ENCODE data around the gene PFN3. TPM values are rescaled to one million over a fixed set of nuclear protein-coding genes. Genes with fewer than 3 reads are reported as not detected.

PFN3 gene
- total RNA-seq, 2 donors from 2014 or later = not detected

DNA sequence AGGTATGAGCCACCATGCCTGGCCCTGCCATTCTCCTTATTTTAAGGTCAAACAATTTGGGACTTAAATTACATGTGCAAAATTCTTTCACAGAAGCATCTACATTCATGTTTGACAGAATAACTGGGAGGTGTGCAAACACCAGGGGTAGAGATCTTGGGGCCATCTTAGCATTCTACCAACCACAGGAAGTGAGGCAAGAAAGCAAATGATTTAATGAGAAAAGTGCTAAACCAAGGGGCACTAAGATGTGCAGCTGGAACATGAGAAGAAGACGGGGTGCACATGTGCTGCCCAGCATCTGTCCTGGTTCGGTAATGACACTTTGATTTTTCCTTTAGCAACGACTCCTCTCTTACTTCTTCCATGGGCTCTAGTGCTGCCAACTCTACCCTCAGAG is 10.1 kb upstream of the PFN3 start:
- no peak for ATAC-seq (ENCODE audit: insufficient number of reproducible peaks, low FRiP score, low read depth)
- H3K27ac ChIP-seq = no peak overlapping the region
- DNase-seq (ENCODE audit: low spot score) = no peak
- H3K4me1 ChIP-seq (ENCODE audit: control insufficient read depth in 1 of 2, low read depth in 2 of 2) = no peaks in the 10 kb centered on the region
- no peaks in the 10 kb centered on the region for H3K36me3 ChIP-seq
- no peaks in the 10 kb centered on the region for H3K9me3 ChIP-seq
- TF ChIP-seq, protein P1, sequence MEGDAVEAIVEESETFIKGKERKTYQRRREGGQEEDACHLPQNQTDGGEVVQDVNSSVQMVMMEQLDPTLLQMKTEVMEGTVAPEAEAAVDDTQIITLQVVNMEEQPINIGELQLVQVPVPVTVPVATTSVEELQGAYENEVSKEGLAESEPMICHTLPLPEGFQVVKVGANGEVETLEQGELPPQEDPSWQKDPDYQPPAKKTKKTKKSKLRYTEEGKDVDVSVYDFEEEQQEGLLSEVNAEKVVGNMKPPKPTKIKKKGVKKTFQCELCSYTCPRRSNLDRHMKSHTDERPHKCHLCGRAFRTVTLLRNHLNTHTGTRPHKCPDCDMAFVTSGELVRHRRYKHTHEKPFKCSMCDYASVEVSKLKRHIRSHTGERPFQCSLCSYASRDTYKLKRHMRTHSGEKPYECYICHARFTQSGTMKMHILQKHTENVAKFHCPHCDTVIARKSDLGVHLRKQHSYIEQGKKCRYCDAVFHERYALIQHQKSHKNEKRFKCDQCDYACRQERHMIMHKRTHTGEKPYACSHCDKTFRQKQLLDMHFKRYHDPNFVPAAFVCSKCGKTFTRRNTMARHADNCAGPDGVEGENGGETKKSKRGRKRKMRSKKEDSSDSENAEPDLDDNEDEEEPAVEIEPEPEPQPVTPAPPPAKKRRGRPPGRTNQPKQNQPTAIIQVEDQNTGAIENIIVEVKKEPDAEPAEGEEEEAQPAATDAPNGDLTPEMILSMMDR (IDR thresholded peaks at IDR 0.05) = no peak
- no peaks in the 10 kb centered on the region for H3K27me3 ChIP-seq (replicated peaks; ENCODE audit: insufficient read depth)
- H3K4me3 ChIP-seq = no peak overlapping the region

DNA sequence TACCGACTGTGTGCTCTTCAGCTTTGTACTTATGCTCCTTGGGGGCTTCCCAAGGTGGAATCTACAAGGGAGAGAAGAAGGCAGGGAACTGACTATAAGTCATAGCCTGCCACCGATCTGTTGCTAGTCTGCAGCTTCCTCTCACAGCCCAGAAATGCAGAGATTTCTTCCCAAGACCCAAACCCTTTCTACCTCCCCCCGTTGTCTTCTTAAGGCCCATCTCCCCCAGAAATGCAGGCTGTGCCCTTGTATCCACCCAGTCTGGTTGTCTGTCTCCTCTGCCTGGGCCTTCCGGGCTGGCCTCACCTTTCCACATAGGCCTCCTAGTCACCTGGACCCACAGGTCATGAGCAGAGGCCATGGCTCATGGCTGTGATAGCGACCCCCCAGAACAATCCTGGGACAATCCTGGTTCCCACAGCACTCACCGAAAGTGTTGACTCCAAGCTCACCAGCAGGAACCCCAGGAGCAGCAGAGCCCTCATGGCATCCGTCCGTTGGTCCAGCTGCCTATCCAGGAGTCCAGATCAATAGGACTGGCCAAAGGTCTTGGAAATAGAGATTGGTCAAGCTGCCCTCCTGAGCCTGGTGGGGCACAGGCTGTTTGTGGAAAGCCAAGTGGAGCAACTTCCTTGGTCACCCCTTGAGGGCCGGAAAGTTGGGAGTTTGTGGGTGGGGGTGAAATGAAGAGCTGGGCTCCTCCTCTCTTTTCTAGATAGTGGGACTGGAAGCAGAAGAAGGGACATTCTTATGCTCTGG is 8.8 kb upstream of the PFN3 start, which contains the start of gene F12:
Gene F12, minus strand, starts transcription at position 522 of the 759 bp plus-strand sequence. Its CDS starts 37 bp downstream, at position 485.
- DNase-seq (ENCODE audit: low spot score) (no peak), ATAC-seq (ENCODE audit: insufficient number of reproducible peaks, low FRiP score, low read depth) (no peak)
- no peak within 1 kb of the TSS for H3K4me3 ChIP-seq
- H3K9me3 ChIP-seq = no peaks in the 10 kb centered on the region
- TF ChIP-seq, protein P1 (IDR thresholded peaks at IDR 0.05) = no peak
- H3K36me3 ChIP-seq = no peaks in the 10 kb centered on the region
- no peaks in the 10 kb centered on the region for H3K27me3 ChIP-seq (replicated peaks; ENCODE audit: insufficient read depth)
- peaks cover 0 to 5% of the 10 kb centered on the region in 2 donors for H3K4me1 ChIP-seq (ENCODE audit: control insufficient read depth in 1 of 2, low read depth in 2 of 2)
- no peak within 1 kb of the TSS for H3K27ac ChIP-seq

GRCh38 chr5:177405805-177406204 is 5.3 kb upstream of the PFN3 start:
- DNase-seq (ENCODE audit: low spot score) (no peak), ATAC-seq (ENCODE audit: insufficient number of reproducible peaks, low FRiP score, low read depth) (no peak)
- peaks cover 15% of the 10 kb centered on the region for H3K27me3 ChIP-seq (replicated peaks; ENCODE audit: insufficient read depth)
- H3K9me3 ChIP-seq = no peaks in the 10 kb centered on the region
- H3K36me3 ChIP-seq = no peaks in the 10 kb centered on the region
- TF ChIP-seq, protein P1 (IDR thresholded peaks at IDR 0.05) = no peak
- H3K4me3 ChIP-seq = no peak overlapping the region
- peaks cover 17 to 27% of the 10 kb centered on the region in 2 donors for H3K4me1 ChIP-seq (ENCODE audit: control insufficient read depth in 1 of 2, low read depth in 2 of 2)
- H3K27ac ChIP-seq = no peak overlapping the region

- H3K4me1 ChIP-seq (ENCODE audit: control insufficient read depth in 1 of 2, low read depth in 2 of 2) = peaks cover 17 to 31% of the 10 kb centered on the region in 2 donors
- DNase-seq (ENCODE audit: low spot score) (no peak), ATAC-seq (ENCODE audit: insufficient number of reproducible peaks, low FRiP score, low read depth) (no peak)
- TF ChIP-seq, protein P1 (IDR thresholded peaks at IDR 0.05) = no peak
- H3K27me3 ChIP-seq (replicated peaks; ENCODE audit: insufficient read depth) = peaks cover 19% of the 10 kb centered on the region
- no peaks in the 10 kb centered on the region for H3K36me3 ChIP-seq
- H3K27ac ChIP-seq = no peak overlapping the region
- H3K9me3 ChIP-seq = no peaks in the 10 kb centered on the region
- no peak overlapping the region for H3K4me3 ChIP-seq
Measured at GRCh38 chr5:177405312-177405711, 4.9 kb upstream of the PFN3 start.

DNA sequence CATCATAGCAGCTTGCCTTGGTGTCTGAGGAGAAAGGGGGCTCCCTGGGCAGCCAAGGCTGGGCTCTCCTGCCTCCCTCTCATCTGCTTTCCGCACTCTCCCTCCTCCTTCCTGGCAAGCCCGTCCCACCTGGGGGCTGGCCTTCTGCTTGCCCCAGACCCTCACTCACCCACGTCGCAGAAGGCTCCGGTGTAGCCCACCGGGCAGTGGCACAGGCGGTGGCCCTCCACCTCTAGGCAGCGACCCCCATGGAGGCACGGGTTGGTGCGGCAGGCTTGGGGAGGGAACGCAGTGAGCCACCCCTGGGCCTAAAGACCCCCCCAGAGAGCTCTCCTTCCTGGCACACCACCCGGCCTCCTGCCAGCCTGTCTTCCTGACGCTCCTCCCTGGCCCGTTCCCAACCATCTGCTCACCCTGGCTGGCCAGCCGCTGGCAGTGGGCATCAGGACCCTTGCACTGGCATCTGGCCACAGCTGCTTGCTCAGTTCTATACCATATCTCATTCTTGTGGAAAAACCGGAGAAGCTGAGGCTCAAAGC is 4.2 kb upstream of the PFN3 start:
- H3K4me3 ChIP-seq = peak overlapping the region; percentile 81

More for the DNA sequence above, 4.2 kb upstream of the PFN3 start:
- H3K36me3 ChIP-seq = no peaks in the 10 kb centered on the region
- peaks cover 25% of the 10 kb centered on the region for H3K27me3 ChIP-seq (replicated peaks; ENCODE audit: insufficient read depth)
- no peak for ATAC-seq (ENCODE audit: insufficient number of reproducible peaks, low FRiP score, low read depth)
- no peak for DNase-seq (ENCODE audit: low spot score)
- TF ChIP-seq, protein P1 (IDR thresholded peaks at IDR 0.05) = no peak
- H3K4me1 ChIP-seq (ENCODE audit: control insufficient read depth in 1 of 2, low read depth in 2 of 2) = peaks cover 17 to 37% of the 10 kb centered on the region in 2 donors
- H3K9me3 ChIP-seq = no peaks in the 10 kb centered on the region
- no peak overlapping the region for H3K27ac ChIP-seq
